Pancreas (tissue), 10 donors: ENCODE results near the gene GALNT16. TPM values are rescaled to one million over a fixed set of nuclear protein-coding genes. Genes with fewer than 3 reads are reported as not detected.

Source experiments
- ATAC-seq, 4 donors: fragments of 200-7000 bp; cut with Tn5 transposase; one replicate each; pipeline versions ENCODE4 v1.8.0 to v1.9.1; 2020; ENCODE audit warnings: mild to moderate bottlenecking in 4 of 4, moderate library complexity in 4 of 4
- DNase-seq, 6 donors: peaks; one replicate each; pipeline ENCODE4 v3.0.0-alpha.2; 2020
- FAIRE-seq: peaks from 2 replicates; lab custom pipeline; 2012; peaks lifted over from hg19 to GRCh38; lab: Jason Lieb, UNC
- H3K27ac ChIP-seq, 4 donors: fragments of 200-600 bp; sonication (generic); 1 replicate in 3 of 4; 2 replicates in 1 of 4; pipeline versions ENCODE4 v1.5.0 to v1.8.0; 2020
- H3K27me3 ChIP-seq, 4 donors: fragments of 200-600 bp; one replicate each; pipeline ENCODE4 v1.8.0; 2021
- H3K36me3 ChIP-seq, 3 donors: fragments of 200-600 bp; sonication (generic) in 1 of 3; one replicate each; pipeline versions ENCODE4 v1.5.0 to v1.8.0; 2020 to 2021
- H3K4me1 ChIP-seq, 3 donors: fragments of 200-600 bp; one replicate each; pipeline ENCODE4 v1.8.0; 2021
- H3K4me3 ChIP-seq, 4 donors: fragments of 200-600 bp; sonication (generic) in 2 of 4; one replicate each; pipeline versions ENCODE4 v1.5.0 to v1.8.0; 2020 to 2021
- H3K9me3 ChIP-seq, 4 donors: fragments of 200-600 bp; one replicate each; pipeline ENCODE4 v1.8.0; 2021
- WGBS, 2 donors: extraction: QIAGEN DNeasy Blood & Tissue Kit; methylation state at CpG; one replicate each; pipeline ENCODE4 v1.1.7; 2013; 5-methylcytosine and 5-hydroxymethylcytosine counted together
- intact Hi-C, 3 donors: fragments of 100-400 bp; cut with DNase I; formaldehyde crosslinking; loops; one replicate each; pipeline versions ENCODE4 v1.11.1 to v1.14.2; 2022
- polyA plus RNA-seq, 2 donors: library from polyadenylated mRNA; stranded (reverse); fragments of 200-250 nt; gene quantifications; one replicate each; pipeline ENCODE4 v1.2.3, GENCODE V29; 2013
- total RNA-seq, 6 donors: library from RNA; stranded (reverse); fragmentation: NEBNext Ultra II Directional in 4 of 6; extraction: Animal tissue kit (Norgen Biotek cat#: 25700) in 4 of 6; gene quantifications; one replicate each; pipeline versions ENCODE4 v1.2.1 to v1.2.4, GENCODE V29; 2021 to 2023
- TF ChIP-seq, protein P1 (sequence below), 4 donors: fragments of 200-600 bp; sonication (generic) in 3 of 4; IDR thresholded peaks; one replicate each; pipeline versions ENCODE4 v1.5.0 to v1.8.0; 2021; ENCODE audit warnings: antibody characterized with exemption in 4 of 4
- donor health status: healthy with polysubstance abuse.
- donor health status: DM: no; HTN: no; CAD: no; lungs with moderate emphysema.
- donor health status: DM: no; HTN: no; CAD: no.
- donor health status: control.
- donor health status: control.
- donor health status: Bipolar disorder and iron deficiency.
- donor health status: DM: yes; HTN: yes; CAD: no.
- donor health status: DM: no; HTN: no; CAD: no.
- donor health status: DM: no; HTN: no; CAD: no.
- donor health status: DM: yes; HTN: yes; CAD: no.

GALNT16 gene
- total and polyA plus RNA-seq, 8 donors, result 0.93 to 3.2 (median 1.9) TPM

DNA sequence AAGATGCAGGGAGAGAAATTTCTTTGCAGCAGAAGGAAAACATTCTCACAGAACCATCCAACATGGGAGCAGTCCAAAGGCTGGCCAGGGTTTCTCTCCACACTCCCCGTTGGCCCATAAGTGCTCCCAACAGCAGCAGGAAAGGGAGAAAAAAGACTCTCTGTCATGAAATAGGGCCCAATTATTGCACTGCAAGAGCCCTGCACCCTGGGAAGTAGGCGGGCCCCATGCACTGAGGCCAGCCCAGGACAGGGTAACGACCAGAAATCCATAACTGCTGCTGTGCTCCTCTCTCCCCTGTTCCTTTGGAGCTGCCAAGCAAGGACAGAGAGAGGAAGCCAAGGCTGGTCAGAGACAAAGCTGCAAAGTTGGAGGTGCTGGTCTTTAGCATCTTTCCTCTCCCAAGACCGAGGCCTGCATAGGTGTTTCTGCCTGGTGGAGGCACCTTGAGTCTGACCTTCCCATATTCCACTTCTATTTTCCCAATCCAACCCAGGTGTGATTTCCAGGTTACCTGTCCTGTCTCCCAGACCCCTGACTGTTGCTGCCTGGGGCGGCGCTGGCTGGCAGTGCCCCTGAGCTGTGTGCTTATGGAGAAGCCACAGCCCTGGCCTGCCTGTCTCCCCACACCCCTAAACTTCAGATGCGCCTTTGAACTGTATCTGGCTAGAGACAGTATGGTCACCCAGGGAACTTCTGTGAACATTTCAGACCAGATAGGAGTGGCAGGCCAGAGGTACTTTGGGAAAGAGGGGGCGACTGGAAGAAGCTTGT is 6.8 kb downstream of the GALNT16 start:
- DNase-seq (no peak), FAIRE-seq (no peak), ATAC-seq (no peak)
- H3K4me1 ChIP-seq, result no peaks in the 10 kb centered on the region
- TF ChIP-seq, protein P1, sequence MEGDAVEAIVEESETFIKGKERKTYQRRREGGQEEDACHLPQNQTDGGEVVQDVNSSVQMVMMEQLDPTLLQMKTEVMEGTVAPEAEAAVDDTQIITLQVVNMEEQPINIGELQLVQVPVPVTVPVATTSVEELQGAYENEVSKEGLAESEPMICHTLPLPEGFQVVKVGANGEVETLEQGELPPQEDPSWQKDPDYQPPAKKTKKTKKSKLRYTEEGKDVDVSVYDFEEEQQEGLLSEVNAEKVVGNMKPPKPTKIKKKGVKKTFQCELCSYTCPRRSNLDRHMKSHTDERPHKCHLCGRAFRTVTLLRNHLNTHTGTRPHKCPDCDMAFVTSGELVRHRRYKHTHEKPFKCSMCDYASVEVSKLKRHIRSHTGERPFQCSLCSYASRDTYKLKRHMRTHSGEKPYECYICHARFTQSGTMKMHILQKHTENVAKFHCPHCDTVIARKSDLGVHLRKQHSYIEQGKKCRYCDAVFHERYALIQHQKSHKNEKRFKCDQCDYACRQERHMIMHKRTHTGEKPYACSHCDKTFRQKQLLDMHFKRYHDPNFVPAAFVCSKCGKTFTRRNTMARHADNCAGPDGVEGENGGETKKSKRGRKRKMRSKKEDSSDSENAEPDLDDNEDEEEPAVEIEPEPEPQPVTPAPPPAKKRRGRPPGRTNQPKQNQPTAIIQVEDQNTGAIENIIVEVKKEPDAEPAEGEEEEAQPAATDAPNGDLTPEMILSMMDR (IDR thresholded peaks at IDR 0.05), result no peak
- H3K27me3 ChIP-seq, result no peaks in the 10 kb centered on the region
- H3K36me3 ChIP-seq, result no peaks in the 10 kb centered on the region
- H3K27ac ChIP-seq, result no peak overlapping the region
- 84 to 90% methylated on average over 8 of the region's 8 CpGs for WGBS, 2 donors
- no peak overlapping the region for H3K4me3 ChIP-seq
- intact Hi-C loops, result no loop called here
- H3K9me3 ChIP-seq, result no peaks in the 10 kb centered on the region

DNA sequence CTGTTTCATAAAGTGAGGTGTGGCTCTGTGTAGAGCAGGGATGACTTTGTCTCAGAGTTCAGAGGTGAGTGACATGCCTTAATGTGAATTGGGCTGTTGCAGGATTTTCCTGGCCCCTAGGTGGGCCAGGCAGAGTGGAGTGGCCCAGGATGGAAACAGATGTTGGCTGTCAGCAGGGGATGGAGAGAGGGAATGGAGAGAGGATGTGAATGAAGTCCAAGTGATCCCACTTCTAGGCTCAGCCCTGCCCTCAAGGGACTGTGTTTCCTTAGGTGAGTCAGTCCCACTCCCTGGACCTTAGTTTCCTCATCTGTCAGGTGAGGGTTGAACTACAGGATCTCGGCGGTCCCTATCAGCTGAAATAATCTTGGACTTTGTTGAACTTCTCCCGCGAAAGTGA is 7.5 kb downstream of the GALNT16 start:
- 62% methylated on average over 4 of the region's 4 CpGs for WGBS, 2 donors
- Histone ChIP-seq H3K4me1 (no peaks in the 10 kb centered on the region), H3K4me3 (no peak overlapping the region), H3K36me3 (no peaks in the 10 kb centered on the region), H3K27ac (no peak overlapping the region), H3K27me3 (no peaks in the 10 kb centered on the region), H3K9me3 (no peaks in the 10 kb centered on the region)
- no peak for ATAC-seq
- no peak for DNase-seq
- intact Hi-C loops, result no loop called here
- TF ChIP-seq, protein P1 (IDR thresholded peaks at IDR 0.05), result no peak
- no peak for FAIRE-seq

DNA sequence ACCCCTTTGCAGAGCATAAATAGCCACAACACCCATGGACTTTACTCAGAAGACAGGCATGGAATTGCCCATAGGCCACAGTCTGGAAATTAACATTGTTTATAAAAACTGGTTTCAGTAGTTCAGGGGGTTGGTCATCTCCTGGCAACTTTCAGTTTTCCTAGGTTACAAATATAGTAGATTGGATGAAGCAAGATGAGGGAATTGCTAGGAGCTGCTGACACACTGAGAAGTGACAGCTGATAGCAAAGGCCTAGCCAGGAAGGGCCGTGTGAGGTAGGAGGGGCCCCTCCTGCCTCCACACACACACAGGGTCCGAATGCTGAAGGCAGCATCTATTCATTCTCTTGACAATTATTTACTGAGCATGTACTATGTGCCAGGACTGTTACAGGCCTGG is 8.3 kb downstream of the GALNT16 start:
- intact Hi-C loops, result no loop called here
- ATAC-seq (no peak), FAIRE-seq (no peak), DNase-seq (no peak)
- H3K27me3 ChIP-seq, result no peaks in the 10 kb centered on the region
- no peaks in the 10 kb centered on the region for H3K36me3 ChIP-seq
- H3K4me3 ChIP-seq, result no peak overlapping the region
- H3K4me1 ChIP-seq, result no peaks in the 10 kb centered on the region
- no peaks in the 10 kb centered on the region for H3K9me3 ChIP-seq
- 57 to 71% methylated on average over 2 of the region's 2 CpGs for WGBS, 2 donors
- TF ChIP-seq, protein P1 (IDR thresholded peaks at IDR 0.05), result no peak
- no peak overlapping the region for H3K27ac ChIP-seq

DNA sequence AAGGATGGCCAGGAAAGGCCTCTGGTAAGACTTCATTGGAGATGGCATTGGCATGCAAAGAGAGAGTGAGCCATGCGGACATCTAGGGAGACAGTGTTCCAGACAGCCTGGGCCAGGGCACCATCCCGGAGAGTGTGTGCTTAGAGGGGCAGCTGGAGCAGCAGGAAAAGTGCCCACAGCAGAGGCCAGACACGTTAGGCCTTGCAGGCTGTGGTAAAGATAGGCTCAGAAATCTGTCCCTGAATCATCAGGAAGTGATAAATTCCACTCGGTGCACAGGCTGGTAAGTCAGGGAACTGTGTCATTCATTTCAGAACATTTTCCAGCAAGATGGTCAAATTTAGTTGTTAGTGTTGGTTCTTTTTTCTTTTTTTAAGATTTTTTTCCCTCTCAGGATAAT is 8.8 kb downstream of the GALNT16 start:
- WGBS, 2 donors, result 73 to 76% methylated on average over 4 of the region's 4 CpGs
- no peak for FAIRE-seq

DNA sequence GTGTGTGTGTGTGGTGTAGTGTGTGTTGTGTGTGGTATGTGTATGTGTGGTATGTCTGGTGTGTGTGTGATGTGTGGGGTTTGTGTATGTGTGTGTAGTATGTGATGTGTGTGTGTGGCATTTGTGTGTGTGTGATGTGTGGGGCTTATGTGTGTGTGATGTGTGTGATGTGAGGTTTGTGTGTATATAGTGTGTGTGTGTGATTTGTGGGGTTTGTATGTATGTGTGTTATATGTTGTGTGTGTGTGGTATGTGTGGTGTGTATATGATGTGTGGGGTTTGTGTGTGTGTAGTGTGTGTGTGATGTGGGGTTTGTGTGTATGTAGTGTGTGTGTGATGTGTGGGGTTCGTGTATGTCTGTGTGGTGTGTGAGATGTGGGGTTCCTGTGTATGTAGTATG is 9.4 kb downstream of the GALNT16 start:
- no peaks in the 10 kb centered on the region for H3K4me1 ChIP-seq
- FAIRE-seq (no peak), ATAC-seq (no peak), DNase-seq (no peak)
- intact Hi-C loops, result no loop called here
- no peaks in the 10 kb centered on the region for H3K36me3 ChIP-seq
- 75 to 88% methylated on average over 1 of the region's 1 CpG for WGBS, 2 donors
- H3K4me3 ChIP-seq, result no peak overlapping the region
- TF ChIP-seq, protein P1 (IDR thresholded peaks at IDR 0.05), result no peak
- no peaks in the 10 kb centered on the region for H3K27me3 ChIP-seq
- H3K9me3 ChIP-seq, result no peaks in the 10 kb centered on the region
- H3K27ac ChIP-seq, result no peak overlapping the region

More for the DNA sequence above, 8.8 kb downstream of the GALNT16 start:
- Histone ChIP-seq H3K36me3 (no peaks in the 10 kb centered on the region), H3K4me1 (no peaks in the 10 kb centered on the region), H3K27me3 (no peaks in the 10 kb centered on the region), H3K9me3 (no peaks in the 10 kb centered on the region), H3K27ac (no peak overlapping the region), H3K4me3 (no peak overlapping the region)
- ATAC-seq (no peak), DNase-seq (no peak)
- TF ChIP-seq, protein P1 (IDR thresholded peaks at IDR 0.05), result no peak
- intact Hi-C loops, result no loop called here
